ENCODE results near the gene KCTD12.

DNA sequence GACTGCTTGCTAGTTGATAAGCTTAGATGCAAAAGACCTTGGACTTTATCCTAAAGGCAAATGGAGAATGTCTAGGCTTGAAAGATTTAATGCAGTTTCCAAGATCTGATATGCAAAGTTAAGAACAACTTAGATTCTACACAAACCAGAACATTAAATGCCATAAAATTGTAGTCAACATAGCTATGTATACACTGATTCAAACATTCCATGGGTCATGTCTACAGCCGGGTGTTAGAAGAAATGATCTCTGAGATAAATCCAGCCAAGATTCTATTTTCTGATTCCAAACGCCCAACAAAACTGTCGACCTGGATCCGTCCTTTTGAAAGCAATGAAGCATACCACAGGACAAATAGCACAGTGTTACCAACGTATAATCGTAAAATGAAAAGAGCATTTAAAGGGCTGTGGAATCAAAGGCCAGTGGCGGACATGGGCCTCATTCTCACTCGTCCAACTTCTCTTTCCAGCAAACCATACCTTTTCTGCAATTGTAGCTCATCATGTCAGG lies 52.7 kb downstream of the KCTD12 start:
- TF ChIP-seq CTCF (IDR thresholded peaks at IDR 0.05; ENCODE audit: low read length), result no peak
- no peak for TF ChIP-seq EZH2 (optimal IDR thresholded peaks at IDR 0.05; ENCODE audit: low read depth, low read length)
- TF ChIP-seq EZH2phosphoT487 (IDR thresholded peaks at IDR 0.05; ENCODE audit: low read length), result no peak
